HG02798 (cell line): ENCODE data around the gene SYNJ2BP.
"Not testable (repeated sequence)": the region's sequence is repeated elsewhere in the genome, so short reads cannot be mapped to it uniquely, and the experiment has no call there.

ENCODE experiments used
- ATAC-seq: cut with Tn5 transposase; IDR thresholded peaks from one replicate; pipeline ENCODE4 v1.9.1; 2021; ENCODE audit warnings: mild to moderate bottlenecking; ENCODE audit not compliant: unreplicated experiment, poor library complexity

SYNJ2BP gene

GRCh38 chr14:70416725-70417349 is at the start of gene SYNJ2BP:
Gene SYNJ2BP (minus strand): TSS chr14:70417090. CDS start chr14:70416963, 127 bp downstream.
- ATAC-seq, result peak; percentile 64

- no peak for ATAC-seq
Observed at GRCh38 chr14:70454731-70455130, 37.8 kb upstream of the SYNJ2BP start.

GRCh38 chr14:70451874-70452273 is 35.0 kb upstream of the SYNJ2BP start, which contains the start of gene ADAM21:
Gene ADAM21 (plus strand): TSS chr14:70452174. CDS start chr14:70457500, 5,326 bp downstream.
- ATAC-seq, result no peak

GRCh38 chr14:70448633-70449340 is 31.9 kb upstream of the SYNJ2BP start:
- ATAC-seq, result no peak

- ATAC-seq, result no peak
Observed at GRCh38 chr14:70442750-70443149, 25.9 kb upstream of the SYNJ2BP start.

- ATAC-seq, result no peak
Observed at GRCh38 chr14:70441641-70442040, 24.8 kb upstream of the SYNJ2BP start.

GRCh38 chr14:70436867-70437266 is 20.0 kb upstream of the SYNJ2BP start:
- ATAC-seq, result no peak

- ATAC-seq, result not testable (repeated sequence)
Observed at GRCh38 chr14:70426555-70426954, 9.7 kb upstream of the SYNJ2BP start.

GRCh38 chr14:70425354-70425753 is 8.5 kb upstream of the SYNJ2BP start:
- no peak for ATAC-seq

- no peak for ATAC-seq
Observed at GRCh38 chr14:70422538-70422937, 5.6 kb upstream of the SYNJ2BP start.

GRCh38 chr14:70419270-70419931 is 2.5 kb upstream of the SYNJ2BP start:
- not testable (repeated sequence) for ATAC-seq

- ATAC-seq, result no peak
Observed at GRCh38 chr14:70416338-70416724, 559 bp downstream of the SYNJ2BP start.

- ATAC-seq, result no peak
Observed at GRCh38 chr14:70415788-70416187, 1.1 kb downstream of the SYNJ2BP start.

GRCh38 chr14:70407621-70408020 is 9.3 kb downstream of the SYNJ2BP start:
- no peak for ATAC-seq

- not testable (repeated sequence) for ATAC-seq
Observed at GRCh38 chr14:70406216-70406615, 10.7 kb downstream of the SYNJ2BP start.

- ATAC-seq, result not testable (repeated sequence)
Observed at GRCh38 chr14:70403335-70403734, 13.6 kb downstream of the SYNJ2BP start.

GRCh38 chr14:70401643-70402042 is 15.2 kb downstream of the SYNJ2BP start:
- ATAC-seq, result no peak

- no peak for ATAC-seq
Observed at GRCh38 chr14:70398706-70399431, 18.0 kb downstream of the SYNJ2BP start.

- ATAC-seq, result no peak
Observed at GRCh38 chr14:70398280-70398679, 18.6 kb downstream of the SYNJ2BP start.

- no peak for ATAC-seq
Observed at GRCh38 chr14:70397746-70398145, 19.1 kb downstream of the SYNJ2BP start.
